ENCODE measurements around the gene CTNNBL1. TPM values are rescaled to one million over a fixed set of nuclear protein-coding genes. Genes with fewer than 3 reads are reported as not detected.

The CTNNBL1 gene
- total RNA-seq, 1 donor from 2014 or later, result 58.0 TPM

DNA sequence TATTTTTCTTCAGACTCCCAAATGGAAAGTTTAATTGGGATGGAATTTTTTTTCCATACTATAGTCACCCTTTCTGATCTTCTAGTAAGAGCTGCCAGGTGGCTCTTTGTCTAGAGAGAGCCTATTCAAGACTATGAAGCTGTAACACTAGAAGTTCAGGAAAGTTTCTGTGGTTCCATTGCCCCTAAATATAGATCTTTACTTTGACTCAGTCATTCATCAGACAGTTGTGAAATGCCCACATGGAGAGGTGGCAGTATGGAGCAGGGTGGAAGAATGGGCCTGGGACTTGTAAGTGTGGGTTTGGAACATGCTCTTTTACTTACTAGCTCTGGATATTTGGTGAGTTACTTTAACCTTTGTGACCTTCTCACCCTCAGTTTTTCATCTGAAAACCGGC lies 87.8 kb downstream of the CTNNBL1 start:
- no peak overlapping the region for H3K27ac Mint-ChIP-seq (ENCODE audit: unreplicated experiment)
- H3K27me3 Mint-ChIP-seq (ENCODE audit: unreplicated experiment), result peaks cover 2% of the 10 kb centered on the region
- no peaks in the 10 kb centered on the region for H3K36me3 Mint-ChIP-seq (ENCODE audit: unreplicated experiment)
- TF ChIP-seq CTCF (IDR thresholded peaks at IDR 0.05; ENCODE audit: partially characterized antibody, unreplicated experiment), result no peak
- H3K4me1 Mint-ChIP-seq (ENCODE audit: low read depth, unreplicated experiment), result peaks cover 34% of the 10 kb centered on the region
- H3K9me3 Mint-ChIP-seq (ENCODE audit: unreplicated experiment), result peaks cover 10% of the 10 kb centered on the region
- no peak for DNase-seq
- H3K4me3 Mint-ChIP-seq (ENCODE audit: unreplicated experiment), result no peak overlapping the region

DNA sequence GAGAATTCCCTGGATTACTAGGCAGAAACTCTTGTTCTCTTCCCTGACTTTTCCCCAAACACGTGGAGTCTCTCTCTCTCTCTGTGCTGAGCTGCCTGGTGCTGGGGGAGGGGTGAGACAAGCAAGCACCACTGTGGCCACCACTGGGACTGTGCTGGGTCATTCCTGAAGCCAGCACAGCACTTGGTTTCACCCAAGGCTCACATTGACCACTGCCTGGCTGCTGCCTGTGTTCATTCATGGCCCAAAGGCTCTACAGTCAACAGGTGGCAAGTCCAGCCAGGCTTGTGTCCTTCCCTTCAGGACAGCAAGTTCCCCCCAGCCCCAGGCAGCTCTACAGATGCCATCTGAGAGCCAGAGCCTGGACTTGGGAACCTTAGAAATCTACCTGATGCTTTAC lies 92.2 kb downstream of the CTNNBL1 start:
- TF ChIP-seq CTCF (IDR thresholded peaks at IDR 0.05; ENCODE audit: partially characterized antibody, unreplicated experiment), result no peak
- DNase-seq, result no peak
- Mint-ChIP-seq H3K27me3 (ENCODE audit: unreplicated experiment) (no peaks in the 10 kb centered on the region), H3K36me3 (ENCODE audit: unreplicated experiment) (peaks cover 8% of the 10 kb centered on the region), H3K4me1 (ENCODE audit: low read depth, unreplicated experiment) (peaks cover 10% of the 10 kb centered on the region), H3K27ac (ENCODE audit: unreplicated experiment) (no peak overlapping the region), H3K4me3 (ENCODE audit: unreplicated experiment) (no peak overlapping the region), H3K9me3 (ENCODE audit: unreplicated experiment) (no peaks in the 10 kb centered on the region)

DNA sequence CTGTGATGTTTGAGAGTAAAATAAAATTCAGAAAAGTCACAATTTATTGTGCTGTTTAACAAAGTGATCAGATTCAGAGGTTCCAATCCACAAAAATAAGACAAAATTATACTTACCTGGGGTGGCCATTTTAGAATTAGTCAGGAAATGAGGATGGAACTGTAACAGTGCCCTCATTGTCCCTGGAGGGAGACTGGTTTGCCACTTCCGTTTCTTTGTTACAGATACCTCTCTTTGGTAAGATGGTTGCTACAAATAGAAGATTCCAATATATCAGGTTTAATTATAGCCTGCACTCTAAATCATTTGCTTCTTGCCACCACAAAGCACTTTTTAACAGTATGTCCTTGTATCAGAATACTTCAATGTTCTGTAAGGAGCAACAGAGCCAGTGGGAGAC lies 95.6 kb downstream of the CTNNBL1 start:
- peaks cover 2% of the 10 kb centered on the region for H3K9me3 Mint-ChIP-seq (ENCODE audit: unreplicated experiment)
- no peak for TF ChIP-seq CTCF (IDR thresholded peaks at IDR 0.05; ENCODE audit: partially characterized antibody, unreplicated experiment)
- no peaks in the 10 kb centered on the region for H3K27me3 Mint-ChIP-seq (ENCODE audit: unreplicated experiment)

GRCh38 chr20:37790900-37791299 lies 97.1 kb downstream of the CTNNBL1 start:
- Mint-ChIP-seq H3K36me3 (ENCODE audit: unreplicated experiment) (peaks cover 23% of the 10 kb centered on the region), H3K4me1 (ENCODE audit: low read depth, unreplicated experiment) (peaks cover 7% of the 10 kb centered on the region), H3K4me3 (ENCODE audit: unreplicated experiment) (no peak overlapping the region), H3K9me3 (ENCODE audit: unreplicated experiment) (peaks cover 2% of the 10 kb centered on the region), H3K27me3 (ENCODE audit: unreplicated experiment) (peaks cover 2% of the 10 kb centered on the region), H3K27ac (ENCODE audit: unreplicated experiment) (no peak overlapping the region)
- no peak for DNase-seq
- no peak for TF ChIP-seq CTCF (IDR thresholded peaks at IDR 0.05; ENCODE audit: partially characterized antibody, unreplicated experiment)

More for the DNA sequence above, 95.6 kb downstream of the CTNNBL1 start:
- H3K4me3 Mint-ChIP-seq (ENCODE audit: unreplicated experiment), result no peak overlapping the region
- no peak overlapping the region for H3K27ac Mint-ChIP-seq (ENCODE audit: unreplicated experiment)
- peaks cover 10% of the 10 kb centered on the region for H3K4me1 Mint-ChIP-seq (ENCODE audit: low read depth, unreplicated experiment)
- peaks cover 23% of the 10 kb centered on the region for H3K36me3 Mint-ChIP-seq (ENCODE audit: unreplicated experiment)
- DNase-seq, result no peak

DNA sequence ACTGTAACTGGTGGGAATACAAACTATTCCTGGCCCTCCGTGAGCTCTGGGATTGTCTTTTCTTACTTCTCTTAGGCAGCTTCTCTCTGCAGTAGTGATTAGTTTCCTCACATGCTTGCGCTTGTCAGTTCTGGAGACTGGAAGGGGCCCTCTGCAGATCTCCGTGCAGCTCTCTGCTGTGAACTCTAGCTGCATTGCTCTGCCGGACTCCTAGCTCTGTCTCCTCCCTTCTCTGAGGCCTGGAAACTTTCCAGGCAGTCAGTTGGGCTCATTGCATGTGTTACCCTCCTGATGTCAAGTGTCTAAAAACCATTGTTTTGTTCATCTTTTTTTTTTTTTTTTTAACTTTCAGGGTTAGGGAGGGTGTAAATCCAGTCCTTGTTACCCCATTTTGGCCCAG lies 102.3 kb downstream of the CTNNBL1 start:
- no peak for DNase-seq
- Mint-ChIP-seq H3K36me3 (ENCODE audit: unreplicated experiment) (peaks cover 14% of the 10 kb centered on the region), H3K9me3 (ENCODE audit: unreplicated experiment) (peaks cover 2% of the 10 kb centered on the region), H3K4me1 (ENCODE audit: low read depth, unreplicated experiment) (peaks cover 13% of the 10 kb centered on the region), H3K27me3 (ENCODE audit: unreplicated experiment) (peaks cover 4% of the 10 kb centered on the region), H3K27ac (ENCODE audit: unreplicated experiment) (no peak overlapping the region), H3K4me3 (ENCODE audit: unreplicated experiment) (no peak overlapping the region)
- no peak for TF ChIP-seq CTCF (IDR thresholded peaks at IDR 0.05; ENCODE audit: partially characterized antibody, unreplicated experiment)

All from glutamatergic neuron (in vitro differentiated cells).